ENCODE measurements around the gene U2SURP.

GRCh38 chr3:143070977-143071551, 69.7 kb downstream of the U2SURP start:
- no peak for TF ChIP-seq GATA3 (IDR thresholded peaks at IDR 0.05; ENCODE audit: low read depth, low read length)
- no peak for TF ChIP-seq GATA2 (IDR thresholded peaks at IDR 0.05; ENCODE audit: low read depth, low read length)
